Endodermal cell (in vitro differentiated cells): ENCODE measurements around the gene RNF169. TPM values are rescaled to one million over a fixed set of nuclear protein-coding genes. Genes with fewer than 3 reads are reported as not detected.

Experiments used
- DNase-seq: peaks from one replicate; pipeline ENCODE4 v3.0.0-alpha.2; 2017
- H3K27ac ChIP-seq: 2 replicates; pipeline ENCODE4 v1.5.1; 2013; ENCODE audit warnings: mild to moderate bottlenecking, low read depth, low read length, moderate library complexity
- H3K27me3 ChIP-seq: 2 replicates; pipeline ENCODE4 v1.6.1; 2013; ENCODE audit warnings: mild to moderate bottlenecking, low read length, moderate library complexity; ENCODE audit not compliant: insufficient read depth, control insufficient read depth, poor library complexity, severe bottlenecking
- H3K36me3 ChIP-seq: 2 replicates; pipeline ENCODE4 v1.7.0; 2013; ENCODE audit warnings: mild to moderate bottlenecking, low read length, moderate library complexity; ENCODE audit not compliant: control insufficient read depth, insufficient read depth
- H3K4me1 ChIP-seq: one replicate; pipeline ENCODE4 v1.7.0; 2013; ENCODE audit warnings: low read length; ENCODE audit not compliant: control insufficient read depth, insufficient read depth
- H3K4me3 ChIP-seq: 2 replicates; pipeline ENCODE4 v1.5.1; 2013; ENCODE audit warnings: mild to moderate bottlenecking, low read length, moderate library complexity
- H3K9ac ChIP-seq: 2 replicates; pipeline ENCODE4 v1.6.1; 2013; ENCODE audit warnings: mild to moderate bottlenecking, low read length, moderate library complexity; ENCODE audit not compliant: poor library complexity, severe bottlenecking; ENCODE audit errors: extremely low read depth
- H3K9me3 ChIP-seq: 2 replicates; pipeline ENCODE4 v1.6.1; 2013; ENCODE audit warnings: mild to moderate bottlenecking, low read length, moderate library complexity; ENCODE audit not compliant: control insufficient read depth
- H3K27ac Mint-ChIP-seq: 2 replicates; pipeline ENCODE4 v1.8.0; 2020; ENCODE audit warnings: mixed read lengths
- H3K27me3 Mint-ChIP-seq: 2 replicates; pipeline ENCODE4 v1.8.0; 2021; ENCODE audit warnings: mild to moderate bottlenecking, mixed read lengths; ENCODE audit not compliant: insufficient read depth
- H3K36me3 Mint-ChIP-seq: 2 replicates; pipeline ENCODE4 v1.8.0; 2020; ENCODE audit warnings: low read depth, mixed read lengths
- H3K4me1 Mint-ChIP-seq: 2 replicates; pipeline ENCODE4 v1.8.0; 2020; ENCODE audit warnings: mixed read lengths
- H3K4me3 Mint-ChIP-seq: 2 replicates; pipeline ENCODE4 v1.8.0; 2020; ENCODE audit warnings: mild to moderate bottlenecking, moderate library complexity, mixed read lengths
- H3K9me3 Mint-ChIP-seq: 2 replicates; pipeline ENCODE4 v1.8.0; 2020; ENCODE audit warnings: mild to moderate bottlenecking, mixed read lengths
- CTCF ChIP-seq: fragments of 200-600 bp; sonication (generic); conservative IDR thresholded peaks from 2 replicates; pipeline ENCODE4 v1.5.0; 2021; ENCODE audit warnings: antibody characterized with exemption, mild to moderate bottlenecking
- WGBS, 2 experiments: methylation state at CpG; one replicate each; pipeline versions ENCODE4 v1.1.5 to v1.1.7; 2013; ENCODE audit warnings: missing lambda C conversion rate in 2 of 2, mixed read lengths in 1 of 2; ENCODE audit not compliant: insufficient coverage in 1 of 2, insufficient read length in 1 of 2; 5-methylcytosine and 5-hydroxymethylcytosine counted together
- total RNA-seq, 2 donors: library from RNA; stranded (reverse); fragmentation: NEBNext Ultra II Directional in 1 of 2; extraction: Animal tissue kit (Norgen Biotek cat#: 25700) in 1 of 2; gene quantifications; 2 replicates in 1 of 2; 3 replicates in 1 of 2; pipeline ENCODE4 v1.2.1, GENCODE V29; 2021

The RNF169 gene
- total RNA-seq, 2 donors from 2014 or later: 18.3 to 23.6 TPM

- no peak overlapping the region for H3K4me3 Mint-ChIP-seq
- H3K27ac ChIP-seq: no peak overlapping the region
- no peaks in the 10 kb centered on the region for H3K27me3 Mint-ChIP-seq
- no peak overlapping the region for H3K9ac ChIP-seq
- H3K27me3 ChIP-seq: no peaks in the 10 kb centered on the region
- H3K4me1 Mint-ChIP-seq: peaks cover 18% of the 10 kb centered on the region
- no peak for TF ChIP-seq CTCF
- peaks cover 11% of the 10 kb centered on the region for H3K36me3 ChIP-seq
- H3K27ac Mint-ChIP-seq: no peak overlapping the region
- no peaks in the 10 kb centered on the region for H3K36me3 Mint-ChIP-seq
- H3K4me1 ChIP-seq: no peaks in the 10 kb centered on the region
- no peak for DNase-seq
- no peak overlapping the region for H3K4me3 ChIP-seq
- H3K9me3 Mint-ChIP-seq: no peaks in the 10 kb centered on the region
- no peaks in the 10 kb centered on the region for H3K9me3 ChIP-seq
Observed at GRCh38 chr11:74773476-74773875, 24.8 kb downstream of the RNF169 start.

GRCh38 chr11:74775762-74776161 is 27.1 kb downstream of the RNF169 start:
- 100% methylated on average over 1 of the region's 1 CpG; no CpG with 5 or more reads in 1 of the 2 experiments for WGBS, 2 experiments
- Mint-ChIP-seq H3K27me3 (no peaks in the 10 kb centered on the region), H3K27ac (no peak overlapping the region), H3K4me1 (peaks cover 18% of the 10 kb centered on the region), H3K9me3 (no peaks in the 10 kb centered on the region), H3K4me3 (no peak overlapping the region), H3K36me3 (no peaks in the 10 kb centered on the region)
- no peak overlapping the region for H3K4me3 ChIP-seq
- no peak for DNase-seq
- H3K27ac ChIP-seq: no peak overlapping the region
- no peaks in the 10 kb centered on the region for H3K9me3 ChIP-seq
- no peaks in the 10 kb centered on the region for H3K27me3 ChIP-seq
- H3K4me1 ChIP-seq: no peaks in the 10 kb centered on the region
- no peak for TF ChIP-seq CTCF
- peaks cover 11% of the 10 kb centered on the region for H3K36me3 ChIP-seq
- H3K9ac ChIP-seq: no peak overlapping the region

- H3K27me3 Mint-ChIP-seq: no peaks in the 10 kb centered on the region
- H3K27me3 ChIP-seq: no peaks in the 10 kb centered on the region
- H3K4me1 Mint-ChIP-seq: peaks cover 18% of the 10 kb centered on the region
- no peak overlapping the region for H3K27ac ChIP-seq
- H3K36me3 Mint-ChIP-seq: no peaks in the 10 kb centered on the region
- TF ChIP-seq CTCF: no peak
- H3K36me3 ChIP-seq: peaks cover 11% of the 10 kb centered on the region
- DNase-seq: no peak
- no peaks in the 10 kb centered on the region for H3K9me3 Mint-ChIP-seq
- H3K4me3 Mint-ChIP-seq: no peak overlapping the region
- H3K9me3 ChIP-seq: no peaks in the 10 kb centered on the region
- H3K4me3 ChIP-seq: no peak overlapping the region
- no peaks in the 10 kb centered on the region for H3K4me1 ChIP-seq
- H3K9ac ChIP-seq: no peak overlapping the region
- H3K27ac Mint-ChIP-seq: no peak overlapping the region
Observed at GRCh38 chr11:74776546-74776945, 27.9 kb downstream of the RNF169 start.
